Tibial nerve (tissue), 4 donors: Measurements from ENCODE around the gene CRKL. TPM values are rescaled to one million over a fixed set of nuclear protein-coding genes. Genes with fewer than 3 reads are reported as not detected.

Experiments
- DNase-seq, 2 donors: peaks; one replicate each; pipeline ENCODE4 v3.0.0-alpha.2; 2019; ENCODE audit warnings: low spot score in 2 of 2
- H3K27ac ChIP-seq, 4 donors: fragments of 200-600 bp; sonication (generic) in 3 of 4; one replicate each; pipeline ENCODE4 v1.5.1; 2017 to 2019; ENCODE audit warnings: mild to moderate bottlenecking in 1 of 4
- H3K27me3 ChIP-seq, 2 donors: fragments of 200-600 bp; sonication (generic) in 1 of 2; one replicate each; pipeline versions ENCODE4 v1.5.1 to v1.6.0; 2017 to 2019
- H3K36me3 ChIP-seq, 3 donors: fragments of 200-600 bp; sonication (generic); one replicate each; pipeline ENCODE4 v1.5.1; 2018 to 2019
- H3K4me1 ChIP-seq, 4 donors: fragments of 200-600 bp; sonication (generic) in 3 of 4; one replicate each; pipeline ENCODE4 v1.5.1; 2017 to 2019
- H3K4me3 ChIP-seq, 4 donors: fragments of 200-600 bp; sonication (generic) in 3 of 4; one replicate each; pipeline ENCODE4 v1.5.1; 2017 to 2019; ENCODE audit warnings: mild to moderate bottlenecking in 1 of 4, moderate library complexity in 1 of 4
- H3K9me3 ChIP-seq, 4 donors: fragments of 200-600 bp; sonication (generic) in 3 of 4; one replicate each; pipeline ENCODE4 v1.5.1; 2017 to 2019
- EP300 ChIP-seq, 2 donors: sonication (generic); formaldehyde crosslinking; IDR thresholded peaks; one replicate each; pipeline ENCODE4 v1.6.1; 2017; ENCODE audit warnings: antibody characterized with exemption in 2 of 2, mild to moderate bottlenecking in 1 of 2
- POLR2A ChIP-seq, 2 donors: fragments of 450-650 bp; IDR thresholded peaks; one replicate each; pipeline ENCODE4 v1.6.1; 2017; ENCODE audit warnings: antibody characterized with exemption in 2 of 2, mild to moderate bottlenecking in 2 of 2, moderate library complexity in 2 of 2
- WGBS, 2 donors: methylation state at CpG; one replicate each; pipeline ENCODE4 v1.1.5; 2018; 5-methylcytosine and 5-hydroxymethylcytosine counted together
- total RNA-seq, 4 donors: library from RNA; depleted of rRNA; stranded (reverse); fragments of >200 nt; gene quantifications; one replicate each; pipeline ENCODE4 v1.1.0, GENCODE V29; 2016
- TF ChIP-seq, protein P1 (sequence below), 5 experiments: fragments of 200-600 bp in 3 of 5; fragments of 450-650 bp in 2 of 5; sonication (generic) in 3 of 5; IDR thresholded peaks; one replicate each; pipeline ENCODE4 v1.5.1; 2016 to 2019; ENCODE audit warnings: antibody characterized with exemption in 5 of 5, mild to moderate bottlenecking in 3 of 5, moderate library complexity in 2 of 5

The CRKL gene
- total RNA-seq, 4 donors from 2014 or later, result 44.7 to 59.0 (median 51.5) TPM

DNA sequence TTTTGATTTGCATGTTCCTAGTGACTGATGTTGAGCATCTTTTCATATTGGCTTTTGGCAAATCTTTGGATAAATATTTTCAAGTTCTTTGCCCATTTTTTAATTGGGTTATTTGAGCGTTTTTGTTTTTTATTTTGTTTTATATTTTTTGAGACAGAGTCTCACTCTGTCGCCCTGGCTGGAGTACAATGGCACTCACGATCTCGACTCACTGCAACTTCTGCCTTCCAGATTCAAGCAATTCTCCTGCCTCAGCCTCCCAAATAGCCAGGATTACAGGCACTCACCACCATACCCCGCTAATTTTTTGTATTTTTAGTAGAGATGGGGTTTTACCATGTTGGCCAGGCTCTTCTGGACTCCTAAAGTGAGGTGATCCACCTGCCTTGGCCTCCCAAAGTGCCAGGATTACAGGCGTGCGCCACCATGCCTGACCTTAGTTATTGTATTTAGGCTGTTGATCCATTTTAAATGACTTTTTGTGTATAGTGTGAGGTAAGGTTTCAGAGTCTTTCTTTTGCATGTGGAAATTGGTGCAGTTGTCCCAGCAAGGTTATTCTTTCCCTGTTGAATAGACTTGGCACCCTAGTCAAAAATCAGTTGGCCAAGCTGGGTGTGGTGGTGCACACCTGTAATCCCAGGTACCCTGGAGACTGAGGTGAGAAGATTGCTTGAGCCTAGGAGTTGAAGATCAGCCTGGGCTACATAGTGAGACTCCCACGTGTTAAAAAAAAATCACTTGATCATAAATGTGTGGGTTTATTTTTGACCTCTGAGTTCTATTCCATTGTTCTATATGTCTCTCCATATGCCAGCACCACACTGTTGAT is 26.1 kb downstream of the CRKL start:
- 91 to 93% methylated on average over 8 of the region's 8 CpGs for WGBS, 2 donors
- Histone ChIP-seq H3K27ac (no peak overlapping the region), H3K4me3 (no peak overlapping the region), H3K36me3 (peaks cover 0 to 5% (median 0%) of the 10 kb centered on the region in 3 donors), H3K4me1 (peaks cover 0 to 41% (median 16%) of the 10 kb centered on the region in 4 donors), H3K27me3 (no peaks in the 10 kb centered on the region), H3K9me3 (no peaks in the 10 kb centered on the region)
- no peak for TF ChIP-seq EP300 (IDR thresholded peaks at IDR 0.05)
- TF ChIP-seq, protein P1, sequence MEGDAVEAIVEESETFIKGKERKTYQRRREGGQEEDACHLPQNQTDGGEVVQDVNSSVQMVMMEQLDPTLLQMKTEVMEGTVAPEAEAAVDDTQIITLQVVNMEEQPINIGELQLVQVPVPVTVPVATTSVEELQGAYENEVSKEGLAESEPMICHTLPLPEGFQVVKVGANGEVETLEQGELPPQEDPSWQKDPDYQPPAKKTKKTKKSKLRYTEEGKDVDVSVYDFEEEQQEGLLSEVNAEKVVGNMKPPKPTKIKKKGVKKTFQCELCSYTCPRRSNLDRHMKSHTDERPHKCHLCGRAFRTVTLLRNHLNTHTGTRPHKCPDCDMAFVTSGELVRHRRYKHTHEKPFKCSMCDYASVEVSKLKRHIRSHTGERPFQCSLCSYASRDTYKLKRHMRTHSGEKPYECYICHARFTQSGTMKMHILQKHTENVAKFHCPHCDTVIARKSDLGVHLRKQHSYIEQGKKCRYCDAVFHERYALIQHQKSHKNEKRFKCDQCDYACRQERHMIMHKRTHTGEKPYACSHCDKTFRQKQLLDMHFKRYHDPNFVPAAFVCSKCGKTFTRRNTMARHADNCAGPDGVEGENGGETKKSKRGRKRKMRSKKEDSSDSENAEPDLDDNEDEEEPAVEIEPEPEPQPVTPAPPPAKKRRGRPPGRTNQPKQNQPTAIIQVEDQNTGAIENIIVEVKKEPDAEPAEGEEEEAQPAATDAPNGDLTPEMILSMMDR (IDR thresholded peaks at IDR 0.05), result no peak
- TF ChIP-seq POLR2A (IDR thresholded peaks at IDR 0.05), result no peak
- no peak for DNase-seq

DNA sequence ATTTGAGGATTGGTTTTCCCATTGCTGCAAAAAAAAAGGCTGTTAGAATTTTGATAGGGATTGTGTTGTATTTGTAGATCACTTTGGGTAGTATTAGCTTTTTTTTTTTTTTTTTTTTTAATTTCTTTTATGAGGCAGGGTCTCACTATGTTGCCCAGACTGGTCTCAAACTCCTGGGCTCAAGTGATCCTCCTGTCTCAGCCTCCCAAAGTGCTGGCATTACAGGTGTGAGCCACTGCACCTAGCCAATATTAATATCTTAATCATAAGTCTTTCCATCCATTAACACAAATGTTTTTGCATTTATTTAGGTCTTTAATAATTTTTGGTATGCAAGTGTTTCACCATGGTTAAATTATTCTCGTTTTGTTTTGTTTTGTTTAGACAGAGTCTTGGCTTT is 26.8 kb downstream of the CRKL start:
- Histone ChIP-seq H3K4me3 (no peak overlapping the region), H3K9me3 (no peaks in the 10 kb centered on the region), H3K27ac (no peak overlapping the region), H3K4me1 (peaks cover 0 to 40% (median 19%) of the 10 kb centered on the region in 4 donors), H3K36me3 (no peaks in the 10 kb centered on the region), H3K27me3 (no peaks in the 10 kb centered on the region)
- no peak for TF ChIP-seq EP300 (IDR thresholded peaks at IDR 0.05)
- TF ChIP-seq POLR2A (IDR thresholded peaks at IDR 0.05), result no peak
- TF ChIP-seq, protein P1 (IDR thresholded peaks at IDR 0.05), result no peak
- WGBS, 2 donors, result 35 to 37% methylated on average over 1 of the region's 1 CpG
- DNase-seq, result no peak

DNA sequence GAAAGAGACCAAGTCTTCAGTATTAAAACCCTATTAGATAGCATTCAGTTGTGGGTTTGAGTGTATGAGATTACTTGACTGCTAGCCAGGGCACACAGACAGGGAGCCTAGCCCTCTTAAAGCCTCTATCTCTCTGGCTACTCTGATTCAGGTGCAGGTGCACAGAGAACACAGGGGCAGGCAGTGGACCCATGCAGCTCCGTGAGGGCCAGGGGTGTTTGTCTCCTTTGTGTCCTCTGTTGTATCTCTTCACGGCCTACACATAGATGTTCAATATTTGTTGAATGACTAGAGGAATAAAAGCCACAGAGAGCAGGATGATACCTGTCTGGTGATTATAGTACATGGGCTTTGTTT is 28.3 kb downstream of the CRKL start:
- no peak overlapping the region for H3K4me3 ChIP-seq
- no peak for DNase-seq
- H3K27me3 ChIP-seq, result no peaks in the 10 kb centered on the region
- H3K9me3 ChIP-seq, result no peaks in the 10 kb centered on the region
- WGBS, 2 donors, result 86 to 96% methylated on average over 2 of the region's 2 CpGs
- no peak overlapping the region for H3K27ac ChIP-seq
- TF ChIP-seq, protein P1 (IDR thresholded peaks at IDR 0.05), result no peak
- TF ChIP-seq EP300 (IDR thresholded peaks at IDR 0.05), result no peak
- TF ChIP-seq POLR2A (IDR thresholded peaks at IDR 0.05), result no peak
- peaks cover 0 to 32% (median 13%) of the 10 kb centered on the region in 4 donors for H3K4me1 ChIP-seq
- H3K36me3 ChIP-seq, result peaks cover 0 to 11% (median 0%) of the 10 kb centered on the region in 3 donors

DNA sequence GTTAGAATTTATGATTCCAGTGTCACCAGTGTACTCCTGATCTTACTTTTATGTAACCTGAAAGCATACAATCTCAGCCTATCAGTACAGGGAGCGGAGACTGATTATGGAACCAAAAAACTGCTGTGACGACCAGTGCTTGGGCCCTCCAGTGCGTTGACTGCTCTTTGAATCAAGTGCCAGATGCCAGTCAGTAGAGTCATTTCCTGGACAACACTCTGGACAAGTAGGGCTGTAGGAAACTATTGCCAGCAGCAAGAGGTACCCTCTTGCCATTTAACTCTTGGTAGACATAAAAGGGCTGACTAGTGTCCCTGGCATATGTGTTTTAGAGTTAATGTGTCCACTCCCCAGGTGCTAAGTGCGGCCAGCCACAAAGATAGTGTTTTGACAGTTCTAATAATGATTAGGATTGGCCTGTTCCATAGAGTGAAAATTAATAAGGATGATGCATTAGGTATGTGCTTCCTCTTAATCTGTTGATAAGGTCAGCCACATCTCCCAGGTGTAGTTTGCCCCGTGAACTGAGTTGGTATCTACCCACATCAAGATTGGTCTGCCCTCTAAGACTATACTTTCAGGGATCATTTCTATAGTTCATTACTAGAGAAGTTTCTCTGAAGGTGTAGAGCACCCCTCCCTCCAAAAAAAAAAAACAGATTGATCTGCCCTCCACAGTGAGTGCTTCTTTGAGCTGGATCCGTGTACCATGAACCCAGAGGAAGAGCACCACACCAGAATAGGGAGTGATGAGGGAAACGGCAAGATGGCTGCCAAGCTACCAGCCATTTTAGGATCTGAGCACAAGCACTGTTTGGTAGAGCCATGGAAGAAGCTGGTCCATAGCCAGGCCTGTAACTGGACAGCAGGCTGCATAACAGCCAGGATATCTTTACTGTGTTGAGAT is 29.1 kb downstream of the CRKL start:
- TF ChIP-seq, protein P1 (IDR thresholded peaks at IDR 0.05), result no peak
- TF ChIP-seq POLR2A (IDR thresholded peaks at IDR 0.05), result no peak
- TF ChIP-seq EP300 (IDR thresholded peaks at IDR 0.05), result no peak
- Histone ChIP-seq H3K4me3 (no peak overlapping the region), H3K4me1 (peaks cover 0 to 24% (median 9%) of the 10 kb centered on the region in 4 donors), H3K9me3 (no peaks in the 10 kb centered on the region), H3K27me3 (no peaks in the 10 kb centered on the region), H3K36me3 (peaks cover 0 to 18% (median 0%) of the 10 kb centered on the region in 3 donors), H3K27ac (no peak overlapping the region)
- 74 to 79% methylated on average over 7 of the region's 7 CpGs for WGBS, 2 donors
- DNase-seq, result no peak
